ENCODE measurements around the gene SOX8. TPM values are rescaled to one million over a fixed set of nuclear protein-coding genes. Genes with fewer than 3 reads are reported as not detected.

SOX8 gene
- total RNA-seq, 1 experiment from 2014 or later: 1.4 TPM

- TF ChIP-seq EZH2 (IDR thresholded peaks at IDR 0.05; ENCODE audit: borderline replicate concordance, low read depth, low read length, poor library complexity, severe bottlenecking) (no peak), CTCF (conservative IDR thresholded peaks at IDR 0.05; ENCODE audit: low read depth, low read length) (no peak)
- Histone ChIP-seq H3K27me3 (replicated peaks; ENCODE audit: insufficient read depth, low read depth, low read length, poor library complexity) (peaks cover 9% of the 10 kb centered on the region), H3K9me3 (ENCODE audit: low read depth, low read length, poor library complexity, severe bottlenecking) (no peaks in the 10 kb centered on the region), H3K36me3 (ENCODE audit: insufficient read depth, low read length, poor library complexity, severe bottlenecking) (no peaks in the 10 kb centered on the region), H3K4me3 (ENCODE audit: low read depth, low read length, poor library complexity, severe bottlenecking) (no peak overlapping the region), H3K27ac (ENCODE audit: low read depth, low read length, poor library complexity, severe bottlenecking) (no peak overlapping the region), H3K4me1 (ENCODE audit: insufficient read depth, low read length, poor library complexity, severe bottlenecking) (peaks cover 26% of the 10 kb centered on the region)
- DNase-seq (ENCODE audit: low spot score): no peak
- ChIA-PET POLR2A (ENCODE audit: low non-redundant PET) (no interaction called here), CTCF (no interaction called here)
- BruUV-seq (replicated peaks): no TSS peak
- intact Hi-C loops (cut with micrococcal nuclease; ENCODE audit: unreplicated experiment): no loop called here
Observed at GRCh38 chr16:987906-988305, 6.3 kb downstream of the SOX8 start.

- intact Hi-C loops (cut with micrococcal nuclease; ENCODE audit: unreplicated experiment): no loop called here
- Histone ChIP-seq H3K27me3 (replicated peaks; ENCODE audit: insufficient read depth, low read depth, low read length, poor library complexity) (peaks cover under 1% of the 10 kb centered on the region), H3K4me1 (ENCODE audit: insufficient read depth, low read length, poor library complexity, severe bottlenecking) (peaks cover 26% of the 10 kb centered on the region), H3K9me3 (ENCODE audit: low read depth, low read length, poor library complexity, severe bottlenecking) (no peaks in the 10 kb centered on the region), H3K36me3 (ENCODE audit: insufficient read depth, low read length, poor library complexity, severe bottlenecking) (no peaks in the 10 kb centered on the region), H3K27ac (ENCODE audit: low read depth, low read length, poor library complexity, severe bottlenecking) (no peak overlapping the region), H3K4me3 (ENCODE audit: low read depth, low read length, poor library complexity, severe bottlenecking) (no peak overlapping the region)
- no TSS peak for BruUV-seq (replicated peaks)
- ChIA-PET POLR2A (ENCODE audit: low non-redundant PET) (no interaction called here), CTCF (no interaction called here)
- no peak for TF ChIP-seq EZH2 (IDR thresholded peaks at IDR 0.05; ENCODE audit: borderline replicate concordance, low read depth, low read length, poor library complexity, severe bottlenecking)
- no peak for TF ChIP-seq CTCF (conservative IDR thresholded peaks at IDR 0.05; ENCODE audit: low read depth, low read length)
- DNase-seq (ENCODE audit: low spot score): no peak
Observed at GRCh38 chr16:988471-989353, 7.1 kb downstream of the SOX8 start.

- POLR2A ChIA-PET (ENCODE audit: low non-redundant PET): no interaction called here
- no TSS peak for BruUV-seq (replicated peaks)
- CTCF ChIA-PET: no interaction called here
Observed at GRCh38 chr16:989354-989814, 7.8 kb downstream of the SOX8 start.

More at GRCh38 chr16:989354-989814, 7.8 kb downstream of the SOX8 start:
- Histone ChIP-seq H3K4me1 (ENCODE audit: insufficient read depth, low read length, poor library complexity, severe bottlenecking) (peaks cover 26% of the 10 kb centered on the region), H3K36me3 (ENCODE audit: insufficient read depth, low read length, poor library complexity, severe bottlenecking) (no peaks in the 10 kb centered on the region), H3K27me3 (replicated peaks; ENCODE audit: insufficient read depth, low read depth, low read length, poor library complexity) (no peaks in the 10 kb centered on the region), H3K9me3 (ENCODE audit: low read depth, low read length, poor library complexity, severe bottlenecking) (no peaks in the 10 kb centered on the region), H3K4me3 (ENCODE audit: low read depth, low read length, poor library complexity, severe bottlenecking) (no peak overlapping the region), H3K27ac (ENCODE audit: low read depth, low read length, poor library complexity, severe bottlenecking) (no peak overlapping the region)
- no peak for DNase-seq (ENCODE audit: low spot score)
- intact Hi-C loops (cut with micrococcal nuclease; ENCODE audit: unreplicated experiment): no loop called here
- TF ChIP-seq EZH2 (IDR thresholded peaks at IDR 0.05; ENCODE audit: borderline replicate concordance, low read depth, low read length, poor library complexity, severe bottlenecking) (no peak), CTCF (conservative IDR thresholded peaks at IDR 0.05; ENCODE audit: low read depth, low read length) (no peak)
